ENCODE data around the gene TEKT2. TPM values are rescaled to one million over a fixed set of nuclear protein-coding genes. Genes with fewer than 3 reads are reported as not detected.
A peak's percentile ranks its signal among the peaks of the same experiment; 100 is the strongest.

The TEKT2 gene
- total RNA-seq, 4 donors from 2014 or later, result 0.90 TPM; not detected in 3

GRCh38 chr1:36099681-36100341 is 15.9 kb downstream of the TEKT2 start:
- Histone ChIP-seq H3K9me3 (no peaks in the 10 kb centered on the region), H3K27ac (peak overlapping the region in 3 of 4 donors; percentile 8 to 66 (median 38)), H3K36me3 (peaks cover 0 to 23% (median 0%) of the 10 kb centered on the region in 3 donors), H3K4me1 (peaks cover 0 to 45% (median 4%) of the 10 kb centered on the region in 4 donors), H3K27me3 (no peaks in the 10 kb centered on the region), H3K4me3 (no peak overlapping the region)
- TF ChIP-seq EP300 (IDR thresholded peaks at IDR 0.05) (no peak), CTCF (IDR thresholded peaks at IDR 0.05) (peak; percentile 60 to 97 (median 75))
- peak; percentile 69 to 84 for DNase-seq (ENCODE audit: low spot score in 2 of 2)
- WGBS, 2 donors, result 25 to 28% methylated on average over 15 to 16 of the region's 18 CpGs

- Histone ChIP-seq H3K9me3 (no peaks in the 10 kb centered on the region), H3K4me1 (peaks cover 0 to 40% (median 4%) of the 10 kb centered on the region in 4 donors), H3K36me3 (peaks cover 0 to 19% (median 0%) of the 10 kb centered on the region in 3 donors), H3K27ac (peak overlapping the region in 3 of 4 donors; percentile 8 to 66 (median 38)), H3K27me3 (no peaks in the 10 kb centered on the region), H3K4me3 (no peak overlapping the region)
- 8 to 27% methylated on average over 6 of the region's 6 CpGs for WGBS, 2 donors
- DNase-seq (ENCODE audit: low spot score in 2 of 2), result no peak
- TF ChIP-seq POLR2A (IDR thresholded peaks at IDR 0.05) (no peak), EP300 (IDR thresholded peaks at IDR 0.05) (no peak), CTCF (IDR thresholded peaks at IDR 0.05) (no peak)
Measured at GRCh38 chr1:36100376-36100775, 16.5 kb downstream of the TEKT2 start.

- Histone ChIP-seq H3K9me3 (no peaks in the 10 kb centered on the region), H3K27me3 (no peaks in the 10 kb centered on the region), H3K4me1 (peaks cover 0 to 31% (median 4%) of the 10 kb centered on the region in 4 donors), H3K27ac (no peak overlapping the region), H3K36me3 (peaks cover 0 to 8% (median 0%) of the 10 kb centered on the region in 3 donors), H3K4me3 (no peak overlapping the region)
- TF ChIP-seq CTCF (IDR thresholded peaks at IDR 0.05) (no peak), EP300 (IDR thresholded peaks at IDR 0.05) (no peak), POLR2A (IDR thresholded peaks at IDR 0.05) (no peak)
- no peak for DNase-seq (ENCODE audit: low spot score in 2 of 2)
- WGBS, 2 donors, result 98% methylated on average over 5 of the region's 5 CpGs
Measured at GRCh38 chr1:36101546-36101945, 17.7 kb downstream of the TEKT2 start.

GRCh38 chr1:36106269-36106668 is 22.4 kb downstream of the TEKT2 start:
- WGBS, 2 donors, result 32 to 43% methylated on average over 5 of the region's 5 CpGs
- H3K27ac ChIP-seq, result peak overlapping the region in 1 of 4 donors; percentile 17

More at GRCh38 chr1:36106269-36106668, 22.4 kb downstream of the TEKT2 start:
- TF ChIP-seq POLR2A (IDR thresholded peaks at IDR 0.05), result no peak
- no peak for TF ChIP-seq EP300 (IDR thresholded peaks at IDR 0.05)
- TF ChIP-seq CTCF (IDR thresholded peaks at IDR 0.05), result no peak
- Histone ChIP-seq H3K4me1 (peaks cover 0 to 34% (median 3%) of the 10 kb centered on the region in 4 donors), H3K36me3 (no peaks in the 10 kb centered on the region), H3K9me3 (no peaks in the 10 kb centered on the region), H3K4me3 (no peak overlapping the region), H3K27me3 (no peaks in the 10 kb centered on the region)
- DNase-seq (ENCODE audit: low spot score in 2 of 2), result no peak
